ENCODE data around the gene DNAJA3. TPM values are rescaled to one million over a fixed set of nuclear protein-coding genes. Genes with fewer than 3 reads are reported as not detected.
A peak's percentile ranks its signal among the peaks of the same experiment; 100 is the strongest.

The DNAJA3 gene
- total and polyA plus RNA-seq, 12 donors, result 21.9 to 166 (median 76.5) TPM

GRCh38 chr16:4381072-4381934 is 44.4 kb upstream of the DNAJA3 start:
- WGBS, 4 donors, result 94 to 97% (median 95%) methylated on average over 26 to 59 of the region's 59 CpGs; no CpG with 5 or more reads in 1 of the 4 donors
- TF ChIP-seq CTCF (IDR thresholded peaks at IDR 0.05), result no peak
- TF ChIP-seq POLR2A (IDR thresholded peaks at IDR 0.05), result no peak
- Histone ChIP-seq H3K27me3 (no peaks in the 10 kb centered on the region), H3K4me1 (replicated peaks in 1 of 2) (peaks cover 7 to 18% of the 10 kb centered on the region in 2 donors), H3K36me3 (replicated peaks in 1 of 2) (peaks cover 0 to 43% of the 10 kb centered on the region in 2 donors), H3K9me3 (replicated peaks in 1 of 3) (no peaks in the 10 kb centered on the region), H3K4me3 (no peak overlapping the region), H3K27ac (no peak overlapping the region)
- DNase-seq, result no peak
- intact Hi-C loops (cut with DNase I), result no loop called here

GRCh38 chr16:4381935-4382794 is 43.5 kb upstream of the DNAJA3 start:
- H3K4me3 ChIP-seq, result no peak overlapping the region
- peaks cover 0 to 43% of the 10 kb centered on the region in 2 donors for H3K36me3 ChIP-seq (replicated peaks in 1 of 2)
- no peaks in the 10 kb centered on the region for H3K9me3 ChIP-seq (replicated peaks in 1 of 3)
- peaks cover 3 to 19% of the 10 kb centered on the region in 2 donors for H3K4me1 ChIP-seq (replicated peaks in 1 of 2)
- DNase-seq, result no peak
- TF ChIP-seq CTCF (IDR thresholded peaks at IDR 0.05), result no peak
- TF ChIP-seq POLR2A (IDR thresholded peaks at IDR 0.05), result no peak
- 95 to 97% (median 95%) methylated on average over 17 to 55 of the region's 55 CpGs for WGBS, 4 donors
- intact Hi-C loops (cut with DNase I), result no loop called here
- H3K27me3 ChIP-seq, result no peaks in the 10 kb centered on the region
- H3K27ac ChIP-seq, result peak overlapping the region in 1 of 5 donors; percentile 16

- 84 to 87% (median 85%) methylated on average over 16 to 21 of the region's 21 CpGs for WGBS, 4 donors
- intact Hi-C loops (cut with DNase I), result no loop called here
- TF ChIP-seq CTCF (IDR thresholded peaks at IDR 0.05) (no peak), POLR2A (IDR thresholded peaks at IDR 0.05) (no peak)
- no peak for DNase-seq
- H3K4me3 ChIP-seq, result no peak overlapping the region
- H3K27ac ChIP-seq, result peak overlapping the region in 1 of 5 donors; percentile 16
- H3K4me1 ChIP-seq (replicated peaks in 1 of 2), result peaks cover 9 to 20% of the 10 kb centered on the region in 2 donors
- H3K36me3 ChIP-seq (replicated peaks in 1 of 2), result peaks cover 0 to 43% of the 10 kb centered on the region in 2 donors
- H3K27me3 ChIP-seq, result no peaks in the 10 kb centered on the region
- no peaks in the 10 kb centered on the region for H3K9me3 ChIP-seq (replicated peaks in 1 of 3)
Observed at GRCh38 chr16:4382795-4383357, 42.8 kb upstream of the DNAJA3 start.

Measured in adrenal gland (tissue), 12 donors.